G401.6 (cell line): ENCODE results near the gene BMP2.

ENCODE experiments used
- FAIRE-seq: peaks from 2 replicates; lab custom pipeline; 2012; peaks lifted over from hg19 to GRCh38; lab: Jason Lieb, UNC

The BMP2 gene

DNA sequence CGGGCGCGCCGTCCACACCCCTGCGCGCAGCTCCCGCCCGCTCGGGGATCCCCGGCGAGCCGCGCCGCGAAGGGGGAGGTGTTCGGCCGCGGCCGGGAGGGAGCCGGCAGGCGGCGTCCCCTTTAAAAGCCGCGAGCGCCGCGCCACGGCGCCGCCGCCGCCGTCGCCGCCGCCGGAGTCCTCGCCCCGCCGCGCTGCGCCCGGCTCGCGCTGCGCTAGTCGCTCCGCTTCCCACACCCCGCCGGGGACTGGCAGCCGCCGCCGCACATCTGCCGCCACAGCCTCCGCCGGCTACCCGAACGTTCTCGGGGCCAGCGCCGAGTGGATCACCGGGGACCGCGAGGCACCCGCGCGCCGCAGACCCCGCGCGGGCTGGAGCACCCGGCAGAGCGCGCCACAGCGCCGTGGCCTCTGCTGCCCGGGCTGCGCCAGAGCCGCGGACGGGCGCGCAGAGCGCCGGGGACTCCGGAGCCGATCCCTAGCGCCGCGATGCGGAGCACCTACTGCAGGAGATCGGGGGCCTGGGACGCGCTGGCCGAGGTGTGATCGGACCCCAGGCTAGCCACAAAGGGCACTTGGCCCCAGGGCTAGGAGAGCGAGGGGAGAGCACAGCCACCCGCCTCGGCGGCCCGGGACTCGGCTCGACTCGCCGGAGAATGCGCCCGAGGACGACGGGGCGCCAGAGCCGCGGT, at the start of gene BMP2:
Gene BMP2 (plus strand): TSS at position 151 of the 692 bp plus-strand sequence. CDS start 2,441 bp downstream, outside the sequence.
- no peak for FAIRE-seq

DNA sequence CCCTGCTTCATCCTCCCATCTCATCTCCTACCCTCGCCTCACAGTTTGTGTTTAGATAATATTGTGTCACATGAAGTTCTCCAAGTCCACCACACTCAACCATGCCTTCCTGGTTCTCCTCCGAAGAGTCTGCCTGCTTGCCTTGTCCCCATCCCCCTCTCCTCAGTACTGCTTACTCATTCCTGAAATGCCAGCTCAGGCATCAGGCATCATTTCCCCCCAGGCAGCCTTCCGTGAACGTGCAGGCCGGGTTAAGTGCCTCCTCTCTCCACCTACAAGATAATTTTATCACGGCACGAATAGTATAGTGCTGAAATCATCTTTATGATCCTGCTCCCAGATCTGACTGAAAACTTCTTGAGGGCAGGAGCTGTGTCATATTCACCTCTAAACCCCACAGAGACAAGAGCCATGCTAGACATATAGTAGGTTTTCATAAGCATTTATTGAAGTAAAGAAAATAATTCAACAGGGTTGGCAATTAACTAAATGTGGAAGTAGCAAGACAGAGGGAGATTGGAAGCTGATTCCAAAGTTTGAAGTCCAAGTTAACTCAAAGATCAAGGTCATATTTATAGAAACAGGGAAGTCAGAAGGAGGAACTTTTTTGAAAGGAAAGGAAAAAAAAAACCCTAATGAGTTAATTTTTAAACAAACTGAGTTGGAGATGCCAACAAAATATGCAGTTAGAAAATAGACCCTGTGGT, 48.7 kb upstream of the BMP2 start:
- no peak for FAIRE-seq

DNA sequence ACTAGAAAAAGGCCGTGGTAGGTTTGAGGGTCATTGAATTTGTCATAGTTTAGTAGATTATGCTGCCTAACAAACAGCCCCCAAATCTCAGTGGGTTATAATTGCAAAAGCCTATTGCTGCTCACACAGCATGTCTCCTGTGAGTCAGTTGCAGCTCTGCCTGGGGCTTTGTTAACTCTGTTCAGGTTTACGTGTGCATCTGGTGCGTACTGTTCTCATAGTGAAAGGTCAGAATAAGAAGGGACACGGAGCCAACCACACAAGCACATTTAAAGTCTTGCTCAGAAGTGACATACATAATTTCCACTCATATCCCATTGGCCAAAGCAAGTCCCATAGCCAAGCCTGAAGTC, 48.1 kb upstream of the BMP2 start:
- FAIRE-seq, result no peak

DNA sequence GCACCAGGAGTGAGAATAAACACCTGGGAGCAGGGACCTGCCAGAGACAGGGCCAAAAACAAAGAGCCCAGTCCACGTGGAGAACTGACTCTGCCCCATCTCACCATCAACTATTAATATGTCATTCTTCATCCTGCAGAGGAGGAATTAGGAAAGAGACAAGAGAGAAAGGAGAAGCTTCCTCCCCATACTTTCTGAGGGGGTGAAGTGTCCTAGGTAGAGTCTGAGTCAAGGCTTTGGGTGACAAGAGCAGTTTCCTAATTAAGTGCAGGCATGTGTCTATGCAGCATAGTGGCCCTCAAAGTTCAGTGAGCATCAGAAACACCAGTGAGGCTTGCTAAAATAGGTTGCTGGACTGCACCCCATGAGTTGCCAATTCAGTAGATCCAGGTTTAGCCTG, 40.7 kb upstream of the BMP2 start:
- no peak for FAIRE-seq

DNA sequence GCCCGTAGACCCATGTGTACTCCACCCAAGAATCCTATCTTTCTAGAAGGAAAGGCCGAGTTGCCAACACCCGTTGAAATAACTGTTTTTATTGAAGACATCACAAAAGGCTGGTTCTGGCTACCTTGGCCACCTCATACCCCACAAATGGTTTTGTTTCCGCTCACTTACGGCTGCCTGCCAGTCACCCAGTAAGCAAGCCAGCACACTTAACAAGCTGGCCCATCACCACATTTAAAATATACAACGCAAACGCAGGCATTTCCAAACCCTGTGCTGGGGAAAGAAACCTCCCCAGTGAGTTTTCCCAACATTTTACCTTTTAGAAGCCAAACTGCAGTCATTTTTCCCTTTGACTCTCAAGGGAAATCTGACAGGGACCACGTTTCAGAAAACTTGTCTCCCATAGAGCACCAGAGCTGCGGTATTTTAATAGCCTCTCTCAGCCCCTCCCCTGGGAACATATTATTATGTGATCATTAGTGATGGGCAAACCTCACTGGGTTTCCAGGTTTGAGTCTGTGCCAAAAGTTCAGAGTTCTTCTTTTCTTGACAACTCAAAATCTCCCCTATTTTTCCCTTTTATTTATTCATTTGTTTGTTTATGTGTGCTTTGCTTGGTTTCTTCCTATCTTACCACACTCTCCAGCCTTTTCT, 36.7 kb upstream of the BMP2 start:
- FAIRE-seq, result no peak

DNA sequence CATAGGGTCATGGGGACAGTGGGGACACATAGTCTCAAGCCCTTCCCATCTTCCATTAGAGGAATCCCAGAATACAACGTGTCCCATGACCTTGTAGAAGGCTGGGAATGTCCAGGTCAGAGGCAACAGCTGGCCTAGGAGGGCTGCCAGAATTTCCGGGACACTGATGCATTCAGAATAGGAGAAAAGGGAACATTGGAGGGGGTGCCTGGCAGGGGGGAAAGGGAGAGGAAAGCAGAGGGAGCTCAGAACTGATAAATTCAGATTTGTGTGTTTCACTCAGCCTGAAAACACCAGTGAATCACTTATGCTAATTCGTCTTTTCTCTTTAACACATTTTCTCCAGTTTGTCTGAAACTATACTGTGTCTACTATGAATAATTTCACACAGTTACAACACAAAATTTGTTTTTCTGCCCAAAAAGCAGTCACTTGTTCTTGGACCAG, 35.5 kb upstream of the BMP2 start:
- no peak for FAIRE-seq

DNA sequence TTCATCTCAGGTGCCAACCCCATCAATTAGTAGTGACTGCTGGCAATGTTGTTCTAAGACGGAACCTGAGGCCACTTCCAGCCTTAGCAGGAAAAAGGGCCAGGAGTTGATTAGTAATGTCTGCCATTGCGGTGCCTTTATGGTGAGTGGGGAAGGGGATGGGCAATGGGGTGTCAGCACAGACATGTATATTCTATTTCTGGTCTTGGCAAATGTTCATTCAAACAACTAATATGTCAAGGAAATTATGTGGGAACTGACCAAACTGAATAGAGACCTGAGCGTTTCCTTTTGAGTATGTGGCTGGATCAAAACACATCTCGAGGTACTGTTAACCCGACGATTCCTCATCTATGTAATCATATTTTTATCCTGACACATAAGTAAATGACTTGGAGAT, 34.6 kb upstream of the BMP2 start:
- FAIRE-seq, result no peak

DNA sequence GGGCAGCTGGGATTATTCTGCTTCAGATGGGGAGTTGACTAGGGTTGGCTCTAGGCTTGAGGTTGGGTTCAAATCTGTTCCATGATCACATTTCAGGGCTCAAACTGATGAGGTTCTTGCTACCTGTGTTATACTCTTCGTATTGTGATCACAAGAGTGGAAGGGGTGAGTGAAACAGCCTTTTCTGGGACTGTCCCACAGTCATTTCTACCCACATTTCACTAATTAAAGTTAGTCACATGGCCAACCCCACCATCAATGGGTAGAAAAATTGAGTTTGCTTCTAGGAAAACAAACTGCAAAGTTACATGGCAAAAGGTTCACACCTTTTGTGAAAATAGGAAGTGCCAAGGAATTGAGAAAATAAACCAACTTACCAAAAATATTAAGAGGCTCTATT, 33.5 kb upstream of the BMP2 start:
- FAIRE-seq, result no peak

DNA sequence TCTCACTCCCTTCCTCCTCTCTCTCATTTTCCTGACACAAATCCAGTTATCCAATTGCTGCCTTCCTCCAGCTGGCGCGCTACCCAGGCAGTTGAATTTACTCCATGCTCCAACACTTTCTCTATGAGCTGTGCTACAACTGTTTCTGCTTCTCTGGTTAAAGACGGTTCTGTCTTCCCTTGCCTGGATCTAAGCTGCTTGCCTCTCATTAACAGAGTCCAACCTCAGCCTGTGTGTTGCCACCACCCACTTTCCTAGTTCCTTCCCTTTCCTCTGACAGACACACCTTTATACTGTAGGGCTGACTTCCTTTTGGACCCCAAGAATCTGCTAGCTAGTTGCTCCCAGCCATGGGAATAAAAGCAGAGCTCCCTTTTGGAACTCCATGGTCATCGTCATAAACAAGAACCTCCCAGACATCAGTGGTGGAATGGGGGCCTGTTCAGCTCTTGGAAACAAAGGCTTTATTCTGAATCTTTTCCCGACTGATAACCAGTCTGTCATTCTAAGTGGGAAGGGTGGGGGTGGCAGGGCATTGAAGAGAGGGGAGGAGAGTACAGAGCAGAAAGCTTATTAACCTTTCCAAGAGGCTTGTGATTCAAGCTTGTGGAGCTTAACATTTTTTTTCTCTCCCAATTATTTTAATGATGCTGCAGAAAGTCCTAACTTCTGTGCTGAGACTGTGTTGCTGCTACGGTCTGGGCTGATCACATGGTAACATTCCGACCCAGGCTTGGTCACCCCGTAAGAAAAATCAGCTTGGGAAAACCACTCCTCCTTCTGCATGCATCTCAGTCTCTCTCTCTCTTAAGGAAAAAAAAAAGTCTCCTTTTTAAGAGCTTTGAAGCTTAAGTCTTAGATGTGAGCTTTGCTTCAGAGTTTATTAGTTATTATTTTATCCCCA, 31.3 kb upstream of the BMP2 start:
- no peak for FAIRE-seq

DNA sequence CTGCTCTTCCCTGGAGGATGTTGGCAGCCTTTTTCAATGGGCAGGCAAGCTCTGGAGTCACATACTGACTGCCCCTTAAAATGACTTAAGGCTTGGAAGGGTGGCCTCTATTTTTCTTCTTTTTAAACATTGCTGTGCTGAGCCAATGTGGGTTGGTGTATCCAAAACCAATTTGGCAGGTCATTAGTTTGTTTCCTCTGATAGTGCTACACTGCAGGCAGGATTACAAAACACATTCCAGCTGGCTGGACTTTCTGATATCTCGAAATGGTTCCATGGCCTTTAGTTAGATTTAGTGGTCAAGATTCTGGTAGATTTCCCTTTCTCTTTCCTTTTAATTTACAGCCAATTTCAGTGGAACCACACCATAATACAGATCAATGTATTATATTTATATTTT, 28.1 kb upstream of the BMP2 start:
- no peak for FAIRE-seq

DNA sequence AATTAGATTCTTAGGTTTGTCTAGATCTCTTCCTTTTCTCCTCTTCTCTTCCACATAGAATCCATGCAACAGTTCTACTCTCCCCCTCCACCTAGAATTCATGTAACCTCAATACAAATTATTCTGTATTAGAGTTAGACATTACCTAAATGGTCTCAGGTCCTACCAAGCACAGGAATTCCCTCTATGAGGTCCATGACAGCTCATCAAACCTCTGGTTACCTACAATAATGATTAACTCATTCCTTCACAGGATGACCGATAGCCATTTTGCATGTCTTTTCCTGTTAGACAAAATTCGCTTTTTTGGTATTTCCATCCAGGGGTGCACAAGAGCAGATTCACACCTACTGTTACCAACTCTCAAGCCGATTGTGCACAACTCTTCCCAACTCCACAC, 27.4 kb upstream of the BMP2 start:
- FAIRE-seq, result no peak

DNA sequence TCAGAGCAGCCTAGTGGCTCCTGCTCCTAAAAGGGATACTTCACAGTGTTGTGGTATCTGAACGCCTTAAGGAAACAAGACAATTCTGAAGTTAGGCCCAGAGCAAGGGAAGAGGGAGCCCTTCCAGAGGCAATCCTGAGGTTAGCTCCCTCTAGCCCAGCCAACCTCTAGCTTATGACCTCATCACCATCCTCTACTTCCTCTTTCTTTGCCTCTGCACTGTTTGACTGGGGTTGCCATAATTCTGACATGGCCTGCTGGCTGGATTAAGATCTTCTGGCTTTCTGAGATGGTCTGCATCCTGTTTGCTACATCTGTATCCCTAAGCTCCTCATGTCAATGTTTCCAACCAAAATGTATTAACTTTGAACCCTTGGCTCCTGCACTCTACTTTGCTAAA, 23.3 kb upstream of the BMP2 start:
- FAIRE-seq, result no peak

DNA sequence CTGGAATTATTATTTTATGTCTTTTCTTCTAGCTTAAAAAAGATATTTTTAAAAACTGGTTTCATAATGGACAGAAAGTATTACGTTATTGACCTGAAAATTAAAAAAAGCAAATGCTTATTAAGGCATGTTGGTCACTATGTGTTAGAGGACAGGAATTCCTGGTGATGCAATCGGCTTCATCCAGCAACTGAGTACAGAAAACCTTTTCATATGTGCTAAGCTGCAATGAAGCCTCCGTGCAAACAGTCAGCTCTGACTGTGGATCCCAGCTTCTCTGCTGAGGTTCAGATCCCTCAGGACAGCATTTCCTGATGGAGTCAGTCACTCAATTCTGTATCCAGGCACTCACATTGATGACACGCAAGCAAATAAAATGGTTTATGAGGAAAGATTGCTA, 22.7 kb upstream of the BMP2 start:
- FAIRE-seq, result no peak

DNA sequence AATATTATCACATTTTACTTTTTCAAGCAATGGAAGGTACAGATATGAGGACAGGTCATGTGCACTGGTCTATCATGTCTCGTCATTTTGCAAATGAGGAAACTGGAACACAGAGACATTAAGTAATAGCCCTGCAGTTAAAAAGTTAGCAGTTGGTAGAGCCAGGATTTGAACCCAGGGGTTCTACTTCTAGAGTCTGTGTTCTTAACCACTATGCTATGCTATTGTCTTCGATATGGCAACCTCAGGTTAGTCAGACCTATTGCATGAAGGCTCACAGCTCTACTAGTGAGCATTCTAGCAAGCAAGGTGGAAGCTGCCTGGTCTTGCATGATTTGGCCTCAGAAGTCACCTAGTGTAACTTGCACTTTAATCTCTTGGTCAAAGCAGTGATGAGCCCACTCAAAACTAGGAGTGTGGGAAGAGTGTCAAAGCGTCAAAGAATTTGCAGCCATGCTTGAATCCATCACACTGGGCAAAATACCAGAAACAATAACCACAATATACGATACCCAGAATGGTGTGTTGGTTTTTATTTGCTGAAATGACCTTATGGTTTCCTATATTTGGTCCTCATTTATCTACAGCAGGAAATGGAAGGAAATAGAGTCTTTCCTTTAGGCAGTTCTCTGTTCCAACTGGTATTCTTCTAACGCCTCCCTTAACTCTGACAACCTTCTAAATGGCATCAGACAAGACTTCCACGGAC, 20.4 kb upstream of the BMP2 start:
- FAIRE-seq, result no peak

DNA sequence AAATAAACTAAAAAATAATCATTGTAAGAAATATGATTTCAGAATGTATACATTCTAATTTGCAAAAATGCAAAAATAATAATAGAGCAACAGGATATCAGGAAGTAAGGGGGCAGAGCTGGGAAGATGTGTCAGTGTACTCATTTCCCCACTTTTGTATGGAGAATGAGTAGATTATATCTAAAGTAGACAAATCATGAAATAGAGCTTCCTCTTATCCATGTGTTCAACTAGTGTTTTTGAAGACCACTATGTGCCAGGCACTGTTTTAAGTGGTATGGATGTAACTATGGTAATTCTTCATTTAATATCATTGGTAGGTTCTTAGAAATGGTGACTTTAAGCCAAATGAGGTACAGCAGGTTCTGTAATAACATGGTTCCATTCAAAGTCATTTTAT, 17.0 kb upstream of the BMP2 start:
- FAIRE-seq, result no peak

DNA sequence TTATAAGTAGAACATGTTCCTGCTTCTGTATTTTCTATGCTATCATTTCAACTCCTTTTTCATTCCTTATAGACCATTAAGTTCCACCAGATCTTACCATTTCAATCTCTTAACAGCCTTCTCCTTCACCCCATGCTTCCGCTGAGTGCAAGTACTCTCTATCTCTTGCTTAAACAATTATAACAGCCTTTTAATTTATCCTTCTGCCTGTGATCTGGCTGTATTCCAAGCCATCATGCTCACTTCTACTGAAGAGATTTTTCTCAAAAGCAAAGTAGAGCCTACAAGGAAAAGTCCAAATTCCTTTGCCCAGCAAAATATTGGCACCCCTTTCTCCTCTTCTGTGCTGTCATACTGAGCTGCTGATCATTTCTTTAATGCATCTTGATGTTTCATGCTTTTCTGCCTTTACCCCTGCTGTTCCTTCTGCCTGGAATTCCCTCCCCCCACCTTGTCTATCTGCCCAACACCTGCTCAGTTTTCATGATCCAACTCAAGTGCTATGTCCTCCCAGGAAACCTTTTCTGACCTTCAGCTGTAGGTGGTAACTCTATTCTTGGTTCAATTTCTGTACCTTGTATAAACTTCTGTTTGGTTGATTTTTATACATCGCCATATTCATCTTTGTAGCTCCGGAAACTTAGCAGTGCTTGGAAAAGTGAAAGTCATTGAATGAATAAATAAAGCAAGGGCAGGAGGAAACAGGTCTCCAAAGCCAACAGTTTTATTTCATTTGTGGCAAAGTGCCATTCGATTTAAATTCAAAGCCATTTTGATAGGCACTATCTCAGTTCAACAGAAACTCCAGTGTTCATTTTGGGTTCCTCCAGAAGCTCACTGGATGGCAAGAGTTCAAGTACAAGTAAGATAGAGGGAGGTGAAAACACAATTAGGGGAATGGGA, 10.5 kb upstream of the BMP2 start:
- no peak for FAIRE-seq

DNA sequence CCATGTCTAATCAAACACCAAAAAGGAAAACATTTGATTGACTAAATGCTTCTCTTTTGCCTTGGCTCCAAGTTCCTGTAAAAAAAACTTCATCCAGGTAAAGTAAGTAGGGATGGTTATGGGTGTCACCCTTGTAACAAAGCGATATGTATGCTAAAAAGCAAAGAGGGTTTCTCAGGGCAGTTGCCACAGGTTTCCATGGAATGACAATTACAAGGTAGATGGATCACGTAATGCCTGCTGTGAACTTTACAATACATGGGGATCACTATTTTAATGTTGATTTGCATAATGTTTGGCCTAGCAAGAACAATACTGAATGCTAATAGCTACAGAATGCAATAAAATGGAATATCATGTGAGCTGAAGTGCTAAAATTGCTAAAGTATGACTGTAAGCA, 2.9 kb upstream of the BMP2 start:
- no peak for FAIRE-seq

DNA sequence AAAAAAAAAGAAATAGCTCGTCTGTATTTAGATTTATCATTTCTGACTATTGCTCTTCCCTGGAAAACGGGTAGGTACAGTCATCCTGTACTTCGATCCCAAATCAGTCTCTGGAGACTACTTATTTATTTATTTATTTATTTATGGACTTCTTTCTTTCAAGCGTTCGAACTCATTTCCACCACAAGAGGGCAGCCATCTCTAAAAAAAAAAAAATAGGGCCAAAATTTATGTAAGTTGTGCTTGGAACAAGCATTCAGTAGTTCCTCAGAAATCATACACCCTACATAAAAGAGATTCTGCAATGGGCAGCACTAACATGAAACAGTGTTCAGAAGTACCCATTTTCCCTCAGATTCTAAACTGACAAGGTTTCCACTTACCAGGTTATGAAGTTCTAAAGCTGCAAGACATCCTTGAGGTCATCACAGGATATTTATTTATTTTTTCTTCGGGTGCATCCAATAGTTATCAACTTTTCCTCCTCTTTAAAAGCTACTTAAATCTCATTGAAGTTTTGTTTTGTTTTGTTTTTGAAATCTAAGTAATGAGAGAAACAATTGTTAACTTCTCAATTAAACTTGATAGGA, 1.9 kb upstream of the BMP2 start:
- peak; percentile 48 for FAIRE-seq

DNA sequence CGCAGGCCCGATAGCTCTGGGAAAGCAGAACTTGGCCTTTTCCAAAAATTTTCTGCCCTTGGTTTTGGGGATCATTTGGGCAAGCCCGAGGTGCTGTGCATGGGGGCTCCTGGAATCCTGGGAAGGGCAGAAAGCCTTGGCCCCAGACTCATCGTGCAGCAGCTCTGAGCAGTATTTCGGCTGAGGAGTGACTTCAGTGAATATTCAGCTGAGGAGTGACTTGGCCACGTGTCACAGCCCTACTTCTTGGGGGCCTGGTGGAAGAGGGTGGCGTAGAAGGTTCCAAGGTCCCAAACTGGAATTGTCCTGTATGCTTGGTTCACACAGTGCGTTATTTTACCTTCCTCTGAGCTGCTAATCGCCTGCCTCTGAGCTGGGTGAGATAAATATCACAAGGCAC, 1.1 kb upstream of the BMP2 start:
- no peak for FAIRE-seq

DNA sequence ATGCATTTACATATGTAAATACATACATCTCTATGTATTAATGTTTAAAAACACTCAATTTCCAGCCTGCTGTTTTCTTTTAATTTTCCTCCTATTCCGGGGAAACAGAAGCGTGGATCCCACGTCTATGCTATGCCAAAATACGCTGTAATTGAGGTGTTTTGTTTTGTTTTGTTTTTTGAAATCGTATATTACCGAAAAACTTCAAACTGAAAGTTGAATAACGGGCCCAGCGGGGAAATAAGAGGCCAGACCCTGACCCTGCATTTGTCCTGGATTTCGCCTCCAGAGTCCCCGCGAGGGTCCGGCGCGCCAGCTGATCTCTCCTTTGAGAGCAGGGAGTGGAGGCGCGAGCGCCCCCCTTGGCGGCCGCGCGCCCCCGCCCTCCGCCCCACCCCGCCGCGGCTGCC, 355 bp upstream of the BMP2 start:
- FAIRE-seq, result no peak
